Adrenal gland (tissue), 5 donors: ENCODE measurements around the gene FGF12.

Source experiments
- POLR2A ChIP-seq, 2 donors: fragments of 450-650 bp; IDR thresholded peaks; one replicate each; pipeline ENCODE4 v1.6.1; 2017; ENCODE audit warnings: antibody characterized with exemption in 2 of 2, mild to moderate bottlenecking in 2 of 2, moderate library complexity in 1 of 2
- TF ChIP-seq, protein P1 (sequence below), 6 experiments: fragments of 450-650 bp in 4 of 6; fragments of 200-600 bp in 2 of 6; sonication (generic) in 1 of 6; IDR thresholded peaks; 1 replicate in 5 of 6; 2 replicates in 1 of 6; pipeline versions ENCODE4 v1.5.1 to v1.8.0; 2016 to 2021; ENCODE audit warnings: antibody characterized with exemption in 6 of 6, mild to moderate bottlenecking in 2 of 6, moderate library complexity in 1 of 6
- donor health status: DM: no; HTN: no; CAD: no.

DNA sequence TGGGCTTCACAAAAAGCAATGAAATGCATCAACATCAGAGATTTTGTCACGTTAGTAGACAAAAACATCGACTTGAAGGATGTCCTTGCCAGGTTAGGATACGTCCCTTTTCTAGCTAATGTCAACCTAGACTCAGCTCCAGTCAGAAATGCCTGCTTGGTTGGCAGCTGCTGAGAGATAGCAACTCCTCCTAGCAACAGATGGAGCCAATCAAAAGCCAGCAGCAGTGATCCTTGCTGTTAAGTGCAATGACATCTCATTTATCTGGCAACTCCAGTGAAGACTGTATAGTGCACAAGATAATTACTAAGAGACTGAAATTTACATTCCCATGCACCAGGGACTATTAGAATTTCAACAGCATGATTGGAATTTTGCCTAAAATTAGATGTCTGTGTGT, 424.1 kb downstream of the FGF12 start:
- no peak for TF ChIP-seq POLR2A (IDR thresholded peaks at IDR 0.05)
- TF ChIP-seq, protein P1, sequence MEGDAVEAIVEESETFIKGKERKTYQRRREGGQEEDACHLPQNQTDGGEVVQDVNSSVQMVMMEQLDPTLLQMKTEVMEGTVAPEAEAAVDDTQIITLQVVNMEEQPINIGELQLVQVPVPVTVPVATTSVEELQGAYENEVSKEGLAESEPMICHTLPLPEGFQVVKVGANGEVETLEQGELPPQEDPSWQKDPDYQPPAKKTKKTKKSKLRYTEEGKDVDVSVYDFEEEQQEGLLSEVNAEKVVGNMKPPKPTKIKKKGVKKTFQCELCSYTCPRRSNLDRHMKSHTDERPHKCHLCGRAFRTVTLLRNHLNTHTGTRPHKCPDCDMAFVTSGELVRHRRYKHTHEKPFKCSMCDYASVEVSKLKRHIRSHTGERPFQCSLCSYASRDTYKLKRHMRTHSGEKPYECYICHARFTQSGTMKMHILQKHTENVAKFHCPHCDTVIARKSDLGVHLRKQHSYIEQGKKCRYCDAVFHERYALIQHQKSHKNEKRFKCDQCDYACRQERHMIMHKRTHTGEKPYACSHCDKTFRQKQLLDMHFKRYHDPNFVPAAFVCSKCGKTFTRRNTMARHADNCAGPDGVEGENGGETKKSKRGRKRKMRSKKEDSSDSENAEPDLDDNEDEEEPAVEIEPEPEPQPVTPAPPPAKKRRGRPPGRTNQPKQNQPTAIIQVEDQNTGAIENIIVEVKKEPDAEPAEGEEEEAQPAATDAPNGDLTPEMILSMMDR (IDR thresholded peaks at IDR 0.05): no peak
